CD4-positive, alpha-beta T cell (primary cell): ENCODE measurements around the gene GDF15. TPM values are rescaled to one million over a fixed set of nuclear protein-coding genes. Genes with fewer than 3 reads are reported as not detected.

Experiments
- ATAC-seq: fragments of 200-7000 bp; cut with Tn5 transposase; one replicate; pipeline ENCODE4 v1.10.0; 2022; ENCODE audit warnings: mild to moderate bottlenecking; ENCODE audit not compliant: poor library complexity
- CTCF ChIA-PET: fragments of 350-600 bp; sonication (Branson Sonifier 250); formaldehyde crosslinking; loops from one replicate; lab custom pipeline; 2021; ENCODE audit warnings: antibody characterized with exemption, inconsistent platforms; lab: Charles Lee
- POLR2A ChIA-PET: fragments of 350-600 bp; sonication (Branson Sonifier 250); formaldehyde crosslinking; loops from one replicate; lab custom pipeline; 2021; ENCODE audit warnings: antibody characterized with exemption, inconsistent platforms; lab: Charles Lee
- DNase-seq, 14 experiments: peaks; one replicate each; pipeline ENCODE4 v3.0.0-alpha.2; 2013 to 2020; ENCODE audit warnings: mixed read lengths in 2 of 14
- H3K27ac ChIP-seq, 2 donors: one replicate each; pipeline versions ENCODE4 v1.5.1 to v1.7.0; 2013; ENCODE audit warnings: low read length in 2 of 2, low read depth in 1 of 2, mild to moderate bottlenecking in 1 of 2
- H3K27me3 ChIP-seq, 2 experiments: 1 replicate in 1 of 2; 2 replicates in 1 of 2; pipeline versions ENCODE4 v1.6.1 to v1.7.0; 2013; ENCODE audit warnings: low read length in 2 of 2, control low read depth in 1 of 2, mild to moderate bottlenecking in 1 of 2, moderate library complexity in 1 of 2; ENCODE audit not compliant: insufficient read depth in 2 of 2, control insufficient read depth in 1 of 2
- H3K36me3 ChIP-seq: one replicate; pipeline ENCODE4 v1.6.1; 2013; ENCODE audit warnings: low read length, control low read depth; ENCODE audit not compliant: insufficient read depth
- H3K4me1 ChIP-seq: one replicate; pipeline ENCODE4 v1.6.1; 2013; ENCODE audit warnings: low read length, control low read depth; ENCODE audit not compliant: insufficient read depth
- H3K4me3 ChIP-seq: one replicate; pipeline ENCODE4 v1.5.1; 2013; ENCODE audit warnings: mild to moderate bottlenecking, low read length, moderate library complexity
- H3K9me3 ChIP-seq, 2 experiments: 1 replicate in 1 of 2; 2 replicates in 1 of 2; pipeline versions ENCODE4 v1.6.1 to v1.7.0; 2013; ENCODE audit warnings: low read length in 2 of 2, mild to moderate bottlenecking in 2 of 2, control low read depth in 1 of 2, moderate library complexity in 1 of 2; ENCODE audit not compliant: control insufficient read depth in 1 of 2, insufficient read depth in 1 of 2
- H3K27ac Mint-ChIP-seq: one replicate; pipeline ENCODE4 v1.8.0; 2020; ENCODE audit warnings: mixed read lengths
- H3K27me3 Mint-ChIP-seq: one replicate; pipeline ENCODE4 v1.8.0; 2021; ENCODE audit warnings: mixed read lengths
- H3K36me3 Mint-ChIP-seq: one replicate; pipeline ENCODE4 v1.8.0; 2021; ENCODE audit warnings: low read depth, mixed read lengths
- H3K4me1 Mint-ChIP-seq: one replicate; pipeline ENCODE4 v1.8.0; 2021; ENCODE audit warnings: low read depth, mixed read lengths
- H3K4me3 Mint-ChIP-seq: one replicate; pipeline ENCODE4 v1.8.0; 2020; ENCODE audit warnings: mild to moderate bottlenecking, mixed read lengths
- H3K9me3 Mint-ChIP-seq: one replicate; pipeline ENCODE4 v1.8.0; 2020; ENCODE audit warnings: mixed read lengths
- intact Hi-C, 2 experiments: fragments of 100-400 bp; cut with DNase I in 1 of 2; cut with micrococcal nuclease in 1 of 2; formaldehyde crosslinking; loops; one replicate each; pipeline versions ENCODE4 v1.15.1 to v1.9.0; 2023 to 2025; cut with DNase I, micrococcal nuclease
- total RNA-seq, 174 experiments: library from RNA in 2 of 174; stranded (reverse) in 2 of 174; gene quantifications; one replicate each; pipeline ENCODE4 v1.2.3 and lab custom pipeline; 2021 to 2026
- TF ChIP-seq, protein P1 (sequence below): fragments of 200-600 bp; IDR thresholded peaks from one replicate; pipeline ENCODE4 v1.8.0; 2022; ENCODE audit warnings: antibody characterized with exemption, mild to moderate bottlenecking

The GDF15 gene
- total RNA-seq, 2 experiments from 2014 or later: not detected

DNA sequence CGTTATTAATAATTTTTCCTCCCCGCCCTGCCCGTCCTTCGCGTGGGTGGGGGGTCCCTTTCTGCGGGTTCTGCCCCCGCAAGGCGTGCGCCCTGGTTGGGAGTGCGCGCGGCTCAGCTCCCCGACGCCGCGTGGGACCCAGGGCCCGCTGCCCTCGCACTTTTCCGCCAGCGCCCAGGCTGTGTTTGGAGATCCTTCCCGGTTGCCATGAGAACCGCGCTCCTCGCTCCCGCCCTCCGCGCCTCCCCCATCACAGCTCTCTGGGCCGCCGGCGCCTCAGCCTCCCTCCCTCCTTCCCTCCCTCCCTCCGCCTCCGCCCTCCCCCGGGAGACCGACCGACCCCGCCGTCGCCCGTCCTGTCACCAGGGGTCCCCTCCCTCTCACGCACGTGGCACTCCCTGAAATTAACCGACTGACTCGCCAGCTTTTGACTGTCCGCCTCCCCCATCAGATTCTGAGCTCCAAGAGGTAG lies 30.9 kb downstream of the GDF15 start:
- ChIA-PET CTCF (interaction anchor here (1.0 to 5.7 kb wide), 4 partner anchors 28 to 139 kb away, joined by 3 to 32 read pairs (median 4); no protein-coding TSS in a partner anchor), POLR2A (interaction anchor here (0.6 to 9.0 kb wide), 9 partner anchors 12 to 787 kb away, joined by 3 to 97 read pairs (median 4); partner anchors contain the start of genes JUND, LSM4, NR2C2AP and RAB3A)

DNA sequence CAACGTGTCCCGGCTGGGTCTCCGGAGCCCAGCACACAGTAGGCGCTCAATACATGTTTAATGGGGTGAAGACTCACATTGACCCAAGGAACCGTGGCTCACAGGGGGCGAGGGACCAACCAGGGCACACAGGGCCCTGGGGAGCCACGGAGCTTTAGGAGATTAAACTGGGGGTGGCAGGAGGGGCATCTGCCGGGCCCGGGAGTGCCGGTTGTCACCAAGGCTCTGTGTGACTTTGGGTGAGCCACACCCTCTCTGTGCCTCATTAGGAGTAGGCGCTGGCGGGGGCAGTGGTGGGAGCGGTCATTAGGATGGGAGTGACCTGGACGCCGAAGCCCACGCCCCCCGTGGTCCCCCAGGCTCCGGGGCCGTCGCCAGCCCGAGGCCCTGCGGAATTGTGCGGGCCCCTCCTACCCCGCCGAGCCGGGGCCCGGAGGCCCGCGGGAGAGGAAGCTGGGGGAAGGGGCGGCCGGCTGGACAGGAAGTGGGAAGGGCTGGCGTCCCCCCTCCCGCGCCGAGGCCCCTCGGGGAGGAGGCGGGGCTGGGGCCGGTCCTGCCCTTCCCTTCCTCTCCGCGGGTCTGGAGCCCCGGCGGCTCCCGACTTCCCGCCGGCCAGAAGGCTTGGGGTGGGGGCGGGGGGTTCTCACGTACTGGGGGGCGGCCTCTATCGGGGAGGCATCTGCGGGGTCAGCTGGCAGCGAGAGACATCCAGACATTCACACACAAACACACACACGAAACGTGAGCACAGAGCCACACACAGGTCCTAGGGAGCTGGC lies 31.5 kb downstream of the GDF15 start:
- Mint-ChIP-seq H3K4me1 (peaks cover 71% of the 10 kb centered on the region), H3K27me3 (peaks cover 48% of the 10 kb centered on the region), H3K4me3 (peak overlapping the region; percentile 92), H3K9me3 (no peaks in the 10 kb centered on the region), H3K36me3 (no peaks in the 10 kb centered on the region), H3K27ac (peak overlapping the region; percentile 81)
- ChIA-PET POLR2A (interaction anchor here (0.6 to 9.0 kb wide), 9 partner anchors 11 to 786 kb away, joined by 3 to 97 read pairs (median 4); partner anchors contain the start of genes CCDC124, JUND, LSM4 and NR2C2AP), CTCF (interaction anchor here (1.5 to 5.7 kb wide), 5 partner anchors 11 to 225 kb away, joined by 3 to 32 read pairs (median 4); no protein-coding TSS in a partner anchor)
- Histone ChIP-seq H3K4me1 (peaks cover 79% of the 10 kb centered on the region), H3K27ac (peak overlapping the region in 1 of 2 donors; percentile 67), H3K9me3 (no peaks in the 10 kb centered on the region), H3K36me3 (no peaks in the 10 kb centered on the region), H3K27me3 (peaks cover 11 to 30% of the 10 kb centered on the region in 2 experiments), H3K4me3 (peak overlapping the region; percentile 54)
- intact Hi-C loops: loop anchor here in 1 of 2 experiments (5.0 kb wide), 2 partner anchors 75 to 90 kb away; partner anchors contain the start of gene PGPEP1
- DNase-seq (peak in 4 of 14 experiments; percentile 18 to 66 (median 60)), ATAC-seq (no peak)
- TF ChIP-seq, protein P1, sequence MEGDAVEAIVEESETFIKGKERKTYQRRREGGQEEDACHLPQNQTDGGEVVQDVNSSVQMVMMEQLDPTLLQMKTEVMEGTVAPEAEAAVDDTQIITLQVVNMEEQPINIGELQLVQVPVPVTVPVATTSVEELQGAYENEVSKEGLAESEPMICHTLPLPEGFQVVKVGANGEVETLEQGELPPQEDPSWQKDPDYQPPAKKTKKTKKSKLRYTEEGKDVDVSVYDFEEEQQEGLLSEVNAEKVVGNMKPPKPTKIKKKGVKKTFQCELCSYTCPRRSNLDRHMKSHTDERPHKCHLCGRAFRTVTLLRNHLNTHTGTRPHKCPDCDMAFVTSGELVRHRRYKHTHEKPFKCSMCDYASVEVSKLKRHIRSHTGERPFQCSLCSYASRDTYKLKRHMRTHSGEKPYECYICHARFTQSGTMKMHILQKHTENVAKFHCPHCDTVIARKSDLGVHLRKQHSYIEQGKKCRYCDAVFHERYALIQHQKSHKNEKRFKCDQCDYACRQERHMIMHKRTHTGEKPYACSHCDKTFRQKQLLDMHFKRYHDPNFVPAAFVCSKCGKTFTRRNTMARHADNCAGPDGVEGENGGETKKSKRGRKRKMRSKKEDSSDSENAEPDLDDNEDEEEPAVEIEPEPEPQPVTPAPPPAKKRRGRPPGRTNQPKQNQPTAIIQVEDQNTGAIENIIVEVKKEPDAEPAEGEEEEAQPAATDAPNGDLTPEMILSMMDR: no peak

More for the DNA sequence above, 30.9 kb downstream of the GDF15 start:
- no peaks in the 10 kb centered on the region for H3K36me3 Mint-ChIP-seq
- H3K27me3 Mint-ChIP-seq: peaks cover 48% of the 10 kb centered on the region
- DNase-seq: peak in 11 of 14 experiments; percentile 35 to 89 (median 57)
- Histone ChIP-seq H3K4me1 (peaks cover 72% of the 10 kb centered on the region), H3K36me3 (no peaks in the 10 kb centered on the region), H3K9me3 (no peaks in the 10 kb centered on the region), H3K27ac (peak overlapping the region in 1 of 2 donors; percentile 67), H3K4me3 (peak overlapping the region; percentile 54), H3K27me3 (peaks cover 11 to 30% of the 10 kb centered on the region in 2 experiments)
- H3K27ac Mint-ChIP-seq: peak overlapping the region; percentile 43
- peak; percentile 11 for ATAC-seq
- intact Hi-C loops: loop anchor here in 1 of 2 experiments (5.0 kb wide), 2 partner anchors 75 to 90 kb away; partner anchors contain the start of gene PGPEP1
- TF ChIP-seq, protein P1: no peak
- peaks cover 66% of the 10 kb centered on the region for H3K4me1 Mint-ChIP-seq
- H3K4me3 Mint-ChIP-seq: peak overlapping the region; percentile 84
- no peaks in the 10 kb centered on the region for H3K9me3 Mint-ChIP-seq

DNA sequence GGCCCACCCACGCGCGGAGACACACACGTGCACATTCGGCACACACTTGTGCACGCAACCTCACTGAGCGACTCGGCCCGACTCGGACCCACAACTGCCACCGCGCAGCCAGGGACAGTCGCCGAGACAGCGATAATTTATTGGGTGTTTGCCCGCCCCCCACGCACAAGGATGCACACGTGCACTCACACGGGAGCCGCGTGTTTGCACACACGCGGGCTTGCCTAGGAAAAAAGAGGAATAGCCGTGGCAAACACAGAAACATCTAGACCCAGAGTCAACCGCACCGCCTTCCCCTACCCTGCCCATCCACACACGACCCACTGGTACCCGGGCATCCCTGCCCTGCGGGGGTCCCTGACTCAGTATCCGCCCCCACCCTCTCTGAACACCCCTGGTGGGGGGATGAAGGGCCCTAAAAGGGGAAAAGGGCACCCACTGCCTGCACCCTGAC lies 32.1 kb downstream of the GDF15 start:
- Mint-ChIP-seq H3K27me3 (peaks cover 42% of the 10 kb centered on the region), H3K36me3 (no peaks in the 10 kb centered on the region), H3K4me1 (peaks cover 77% of the 10 kb centered on the region), H3K27ac (peak overlapping the region; percentile 81), H3K9me3 (no peaks in the 10 kb centered on the region), H3K4me3 (peak overlapping the region; percentile 92)
- ChIA-PET POLR2A (interaction anchor here (0.7 to 9.0 kb wide), 7 partner anchors 11 to 485 kb away, joined by 3 to 97 read pairs (median 4); partner anchors contain the start of genes CCDC124, JUND and MPV17L2), CTCF (interaction anchor here (1.5 to 5.7 kb wide), 6 partner anchors 10 to 226 kb away, joined by 3 to 32 read pairs (median 9); no protein-coding TSS in a partner anchor)
- peak in 2 of 14 experiments; percentile 58 to 65 for DNase-seq
- intact Hi-C loops: loop anchor here in 1 of 2 experiments (5.0 kb wide), 2 partner anchors 76 to 91 kb away; partner anchors contain the start of gene PGPEP1
- peaks cover 85% of the 10 kb centered on the region for H3K4me1 ChIP-seq
- peak overlapping the region; percentile 54 for H3K4me3 ChIP-seq
- peak overlapping the region in 1 of 2 donors; percentile 41 for H3K27ac ChIP-seq
- H3K27me3 ChIP-seq: peaks cover 11 to 30% of the 10 kb centered on the region in 2 experiments
- ATAC-seq: no peak
- peaks cover under 1% of the 10 kb centered on the region for H3K36me3 ChIP-seq
- no peaks in the 10 kb centered on the region for H3K9me3 ChIP-seq
- TF ChIP-seq, protein P1: no peak
